ENCODE measurements around the gene PAQR6.

GRCh38 chr1:156242738-156243137, 5.1 kb downstream of the PAQR6 start:
- TF ChIP-seq CTCF (IDR thresholded peaks at IDR 0.05; ENCODE audit: poor library complexity, severe bottlenecking) = no peak
- no peak for TF ChIP-seq RAD21 (conservative IDR thresholded peaks at IDR 0.05)
- TF ChIP-seq SMC3 (conservative IDR thresholded peaks at IDR 0.05; ENCODE audit: poor library complexity) = no peak
- TF ChIP-seq TAF1 (IDR thresholded peaks at IDR 0.05; ENCODE audit: low read depth) = no peak
- TF ChIP-seq POLR2AphosphoS5 (IDR thresholded peaks at IDR 0.05) = no peak
- TF ChIP-seq EZH2 (IDR thresholded peaks at IDR 0.05; ENCODE audit: borderline replicate concordance, insufficient read depth, low read length, poor library complexity, severe bottlenecking) = no peak

All from neural cell (in vitro differentiated cells).